ENCODE measurements around the gene RBPJ. TPM values are rescaled to one million over a fixed set of nuclear protein-coding genes. Genes with fewer than 3 reads are reported as not detected.

Gene RBPJ
- total RNA-seq, 2 experiments from 2014 or later: 114 to 118 TPM

DNA sequence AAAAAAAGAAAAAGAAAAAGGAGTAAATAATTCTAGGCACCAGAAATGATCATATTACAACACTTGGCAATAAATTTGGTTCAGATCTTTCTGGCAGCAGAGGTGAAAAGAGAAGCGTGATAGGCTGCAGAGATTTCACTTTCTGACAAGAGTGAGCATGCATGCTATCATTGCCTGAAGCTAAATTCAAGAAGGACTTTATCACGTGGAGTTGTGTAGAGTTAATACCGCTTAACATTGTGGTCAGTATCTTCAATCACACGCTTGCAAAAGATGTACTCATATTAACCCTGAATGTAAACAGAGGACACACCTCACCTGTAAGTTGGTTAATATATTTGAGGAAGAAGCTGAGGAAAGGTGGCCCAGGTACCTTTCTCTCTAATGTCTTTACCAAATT is 31.4 kb upstream of the RBPJ start:
- intact Hi-C loops (cut with micrococcal nuclease): loop anchor here (2.0 kb wide), 1 partner anchor 17 kb away; no protein-coding TSS in a partner anchor
- CTCF ChIA-PET: interaction anchor here (1.2 kb wide), 1 partner anchor 42 kb away, joined by 3 read pairs; no protein-coding TSS in a partner anchor
- H3K27me3 Mint-ChIP-seq (ENCODE audit: low read depth): no peaks in the 10 kb centered on the region

DNA sequence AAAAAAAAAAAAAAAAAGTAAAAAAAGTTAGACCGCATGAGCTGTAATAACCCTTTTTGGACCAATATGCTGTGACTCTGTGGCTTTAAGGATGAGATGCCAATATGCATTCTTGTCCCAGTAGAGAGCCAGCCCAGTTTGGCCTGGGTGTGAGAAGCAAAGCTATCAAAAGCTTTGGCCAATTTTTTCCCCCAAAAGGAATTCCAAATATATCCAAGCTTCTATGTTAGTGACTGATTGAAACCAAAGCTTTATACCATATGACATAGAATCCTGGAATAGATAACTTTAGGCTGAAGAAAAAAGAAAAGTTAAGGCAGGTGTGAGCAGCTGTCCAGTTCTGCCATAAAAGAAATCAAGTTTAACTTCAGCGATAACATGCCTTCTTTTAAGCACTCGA is 30.5 kb upstream of the RBPJ start:
- Mint-ChIP-seq H3K4me3 (no peak overlapping the region), H3K27ac (no peak overlapping the region), H3K27me3 (ENCODE audit: low read depth) (peaks cover 4% of the 10 kb centered on the region), H3K9me3 (no peaks in the 10 kb centered on the region), H3K36me3 (ENCODE audit: low read depth) (no peaks in the 10 kb centered on the region), H3K4me1 (ENCODE audit: low read depth) (peaks cover 14% of the 10 kb centered on the region)
- DNase-seq: no peak
- CTCF ChIA-PET: interaction anchor here (1.1 to 1.2 kb wide), 2 partner anchors 17 to 41 kb away, joined by 3 read pairs; no protein-coding TSS in a partner anchor
- intact Hi-C loops (cut with micrococcal nuclease): no loop called here

More for the DNA sequence above, 31.4 kb upstream of the RBPJ start:
- Mint-ChIP-seq H3K9me3 (no peaks in the 10 kb centered on the region), H3K36me3 (ENCODE audit: low read depth) (no peaks in the 10 kb centered on the region), H3K4me3 (no peak overlapping the region), H3K4me1 (ENCODE audit: low read depth) (peaks cover 14% of the 10 kb centered on the region), H3K27ac (no peak overlapping the region)
- no peak for DNase-seq

DNA sequence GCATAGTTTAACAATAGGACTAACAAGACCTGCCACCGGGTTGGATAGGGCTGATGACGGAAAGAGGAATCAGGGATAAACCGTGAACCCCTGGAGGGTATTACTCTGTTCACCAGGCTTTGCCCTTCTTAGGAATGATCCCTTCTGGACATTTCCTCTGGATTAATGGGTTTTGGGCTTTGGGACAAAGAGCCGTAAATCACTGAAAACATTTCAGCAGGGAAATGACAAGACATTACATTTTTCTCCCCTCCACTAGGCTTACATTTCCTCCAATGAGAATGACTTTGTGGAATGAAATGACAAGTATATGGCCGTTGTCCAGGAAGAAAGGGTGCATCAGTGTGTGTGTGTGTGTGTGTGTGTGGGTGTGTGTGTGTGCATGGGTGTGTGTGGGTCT is 25.9 kb upstream of the RBPJ start:
- Mint-ChIP-seq H3K36me3 (ENCODE audit: low read depth) (no peaks in the 10 kb centered on the region), H3K4me3 (no peak overlapping the region), H3K27me3 (ENCODE audit: low read depth) (peaks cover 4% of the 10 kb centered on the region), H3K9me3 (no peaks in the 10 kb centered on the region), H3K27ac (no peak overlapping the region), H3K4me1 (ENCODE audit: low read depth) (peaks cover 13% of the 10 kb centered on the region)
- DNase-seq: no peak
- CTCF ChIA-PET: no interaction called here
- intact Hi-C loops (cut with micrococcal nuclease): no loop called here

DNA sequence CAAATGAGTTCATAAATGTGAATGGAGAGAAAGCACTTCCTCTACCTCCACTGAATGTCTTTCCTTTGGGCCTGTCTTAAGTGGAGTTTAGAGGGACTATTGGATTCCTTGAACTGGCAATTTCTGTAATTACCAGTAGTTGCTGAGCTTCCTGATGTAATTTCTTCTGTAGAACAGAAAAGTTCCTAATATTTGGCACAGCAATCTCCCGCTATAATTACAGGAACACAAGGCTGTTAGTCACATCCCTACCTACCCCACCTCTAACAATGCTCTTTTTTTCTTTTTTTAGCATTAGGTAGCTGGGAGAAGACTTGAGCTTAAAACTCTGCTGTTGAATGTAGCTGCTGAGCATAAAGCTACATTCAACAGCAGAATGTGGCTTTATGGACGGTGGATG is 24.8 kb upstream of the RBPJ start:
- no peak overlapping the region for H3K4me3 Mint-ChIP-seq

DNA sequence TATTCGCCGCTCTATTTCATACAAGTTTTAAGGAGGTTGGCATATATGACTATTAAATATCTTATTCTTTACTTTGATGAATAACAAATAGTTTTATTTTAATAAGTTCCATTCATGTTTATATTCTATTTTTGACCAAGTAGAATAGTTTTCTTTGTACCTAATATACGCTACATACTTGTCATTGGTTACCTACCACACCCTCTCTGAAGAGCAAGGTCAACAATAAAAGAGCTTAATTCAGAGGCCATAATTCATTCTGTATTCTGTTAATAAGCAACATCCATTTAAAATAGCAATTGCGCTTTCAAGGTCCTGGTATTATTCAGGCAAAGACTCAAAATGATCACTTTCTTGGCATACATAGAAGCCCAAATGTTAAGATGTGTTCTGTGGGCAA is 24.3 kb upstream of the RBPJ start:
- Mint-ChIP-seq H3K4me3 (no peak overlapping the region), H3K27me3 (ENCODE audit: low read depth) (peaks cover 4% of the 10 kb centered on the region), H3K36me3 (ENCODE audit: low read depth) (no peaks in the 10 kb centered on the region), H3K9me3 (no peaks in the 10 kb centered on the region), H3K27ac (no peak overlapping the region), H3K4me1 (ENCODE audit: low read depth) (peaks cover 13% of the 10 kb centered on the region)
- intact Hi-C loops (cut with micrococcal nuclease): no loop called here
- CTCF ChIA-PET: interaction anchor here (1.0 kb wide), 1 partner anchor 29 kb away, joined by 3 read pairs; no protein-coding TSS in a partner anchor
- DNase-seq: no peak

More for the DNA sequence above, 24.8 kb upstream of the RBPJ start:
- Mint-ChIP-seq H3K36me3 (ENCODE audit: low read depth) (no peaks in the 10 kb centered on the region), H3K9me3 (no peaks in the 10 kb centered on the region), H3K27ac (no peak overlapping the region), H3K27me3 (ENCODE audit: low read depth) (peaks cover 4% of the 10 kb centered on the region), H3K4me1 (ENCODE audit: low read depth) (peaks cover 13% of the 10 kb centered on the region)
- CTCF ChIA-PET: interaction anchor here (1.0 kb wide), 1 partner anchor 29 kb away, joined by 3 read pairs; no protein-coding TSS in a partner anchor
- intact Hi-C loops (cut with micrococcal nuclease): no loop called here
- DNase-seq: no peak

DNA sequence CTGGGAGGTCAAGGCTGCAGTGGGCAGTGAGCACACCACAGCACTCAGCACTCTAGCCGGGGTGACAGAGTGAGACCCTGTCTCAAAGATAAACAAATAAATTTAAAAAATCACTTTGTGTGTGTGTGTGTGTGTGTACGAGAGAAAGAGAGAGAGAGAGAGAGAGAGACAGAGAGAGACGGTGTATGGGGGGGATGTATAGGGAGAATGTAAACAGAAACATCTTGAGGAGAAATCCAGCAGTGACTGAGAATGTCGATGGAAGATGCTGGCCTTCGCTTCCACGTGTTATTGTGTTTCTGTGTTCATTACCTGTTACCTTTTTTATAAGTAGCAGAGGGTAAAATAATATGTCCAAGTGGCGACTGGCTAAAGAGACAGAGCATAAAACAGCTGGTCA is 23.6 kb upstream of the RBPJ start:
- intact Hi-C loops (cut with micrococcal nuclease): no loop called here
- no peak for DNase-seq
- Mint-ChIP-seq H3K4me3 (no peak overlapping the region), H3K36me3 (ENCODE audit: low read depth) (no peaks in the 10 kb centered on the region), H3K9me3 (no peaks in the 10 kb centered on the region), H3K4me1 (ENCODE audit: low read depth) (peaks cover 13% of the 10 kb centered on the region), H3K27ac (no peak overlapping the region), H3K27me3 (ENCODE audit: low read depth) (peaks cover 4% of the 10 kb centered on the region)
- CTCF ChIA-PET: interaction anchor here (1.0 kb wide), 1 partner anchor 28 kb away, joined by 3 read pairs; no protein-coding TSS in a partner anchor

DNA sequence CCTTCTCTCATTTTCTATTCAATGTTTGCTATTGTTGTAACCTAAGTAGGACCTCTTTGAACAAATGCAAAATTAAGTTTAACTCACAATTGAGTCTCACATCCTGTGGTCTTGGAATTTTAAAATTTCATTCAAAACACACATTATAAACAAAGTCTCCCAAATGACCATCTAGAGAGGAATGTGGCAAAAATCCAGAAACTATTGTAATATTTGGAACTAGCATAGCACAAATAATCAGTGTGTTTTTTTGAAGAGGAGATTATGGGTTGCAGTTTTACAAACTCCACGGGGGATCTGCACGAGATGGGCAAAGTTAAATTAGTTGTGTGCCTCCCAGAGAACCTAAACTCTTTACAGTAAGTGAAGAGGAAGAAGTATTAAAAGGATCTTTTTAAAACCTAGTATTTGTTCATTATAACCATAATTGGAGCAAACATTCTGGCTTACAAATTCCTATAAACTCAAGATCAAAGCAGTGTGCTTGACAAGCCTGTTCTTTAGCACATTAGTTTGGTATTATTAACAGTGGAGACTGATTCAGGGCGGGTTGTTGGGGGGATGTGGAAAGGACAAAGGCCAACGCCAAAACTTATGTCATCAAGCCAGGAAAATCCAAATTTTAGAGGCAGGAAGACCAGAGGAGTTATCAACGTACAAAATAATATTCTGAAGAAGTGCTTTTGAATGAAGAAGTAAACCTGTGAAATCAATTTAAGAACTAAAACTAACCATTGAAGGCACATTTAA is 22.4 kb upstream of the RBPJ start:
- Mint-ChIP-seq H3K36me3 (ENCODE audit: low read depth) (no peaks in the 10 kb centered on the region), H3K4me3 (no peak overlapping the region), H3K9me3 (no peaks in the 10 kb centered on the region), H3K4me1 (ENCODE audit: low read depth) (peaks cover 13% of the 10 kb centered on the region), H3K27ac (no peak overlapping the region), H3K27me3 (ENCODE audit: low read depth) (peaks cover 4% of the 10 kb centered on the region)
- intact Hi-C loops (cut with micrococcal nuclease): no loop called here
- DNase-seq: no peak
- CTCF ChIA-PET: interaction anchor here (1.2 kb wide), 1 partner anchor 21 kb away, joined by 3 read pairs; no protein-coding TSS in a partner anchor

DNA sequence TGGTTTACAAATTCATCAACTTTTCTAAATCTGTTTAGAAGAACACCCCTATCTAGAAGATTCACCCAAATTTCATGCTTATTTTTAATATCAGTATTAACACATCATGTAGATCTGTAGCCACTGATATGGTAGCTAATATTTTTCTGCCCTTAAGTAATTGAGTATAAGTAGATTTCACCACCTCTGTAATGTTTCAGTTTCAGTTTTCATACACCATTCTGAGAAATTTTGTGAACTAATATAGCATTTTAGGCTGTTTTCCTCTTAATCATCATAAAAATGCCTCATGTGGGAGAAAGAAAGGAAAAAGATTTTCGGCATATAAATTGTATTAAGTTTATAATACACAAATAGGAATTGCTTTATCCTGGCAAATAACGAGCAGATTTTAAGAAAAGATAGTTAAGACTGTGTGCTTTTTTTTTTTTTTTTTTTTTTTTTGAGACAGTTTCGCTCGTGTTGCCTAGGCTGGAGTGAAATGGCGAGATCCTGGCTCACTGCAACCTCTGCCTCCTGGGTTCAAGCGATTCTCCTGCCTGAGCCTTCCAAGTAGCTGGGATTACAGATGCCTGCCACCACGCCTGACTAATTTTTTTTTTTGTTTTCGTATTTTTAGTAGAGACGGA is 21.4 kb upstream of the RBPJ start:
- Mint-ChIP-seq H3K4me1 (ENCODE audit: low read depth) (peaks cover 13% of the 10 kb centered on the region), H3K4me3 (no peak overlapping the region), H3K36me3 (ENCODE audit: low read depth) (no peaks in the 10 kb centered on the region), H3K27me3 (ENCODE audit: low read depth) (peaks cover 4% of the 10 kb centered on the region), H3K9me3 (no peaks in the 10 kb centered on the region), H3K27ac (no peak overlapping the region)
- no peak for DNase-seq
- CTCF ChIA-PET: interaction anchor here (1.2 kb wide), 1 partner anchor 20 kb away, joined by 3 read pairs; no protein-coding TSS in a partner anchor
- intact Hi-C loops (cut with micrococcal nuclease): no loop called here

DNA sequence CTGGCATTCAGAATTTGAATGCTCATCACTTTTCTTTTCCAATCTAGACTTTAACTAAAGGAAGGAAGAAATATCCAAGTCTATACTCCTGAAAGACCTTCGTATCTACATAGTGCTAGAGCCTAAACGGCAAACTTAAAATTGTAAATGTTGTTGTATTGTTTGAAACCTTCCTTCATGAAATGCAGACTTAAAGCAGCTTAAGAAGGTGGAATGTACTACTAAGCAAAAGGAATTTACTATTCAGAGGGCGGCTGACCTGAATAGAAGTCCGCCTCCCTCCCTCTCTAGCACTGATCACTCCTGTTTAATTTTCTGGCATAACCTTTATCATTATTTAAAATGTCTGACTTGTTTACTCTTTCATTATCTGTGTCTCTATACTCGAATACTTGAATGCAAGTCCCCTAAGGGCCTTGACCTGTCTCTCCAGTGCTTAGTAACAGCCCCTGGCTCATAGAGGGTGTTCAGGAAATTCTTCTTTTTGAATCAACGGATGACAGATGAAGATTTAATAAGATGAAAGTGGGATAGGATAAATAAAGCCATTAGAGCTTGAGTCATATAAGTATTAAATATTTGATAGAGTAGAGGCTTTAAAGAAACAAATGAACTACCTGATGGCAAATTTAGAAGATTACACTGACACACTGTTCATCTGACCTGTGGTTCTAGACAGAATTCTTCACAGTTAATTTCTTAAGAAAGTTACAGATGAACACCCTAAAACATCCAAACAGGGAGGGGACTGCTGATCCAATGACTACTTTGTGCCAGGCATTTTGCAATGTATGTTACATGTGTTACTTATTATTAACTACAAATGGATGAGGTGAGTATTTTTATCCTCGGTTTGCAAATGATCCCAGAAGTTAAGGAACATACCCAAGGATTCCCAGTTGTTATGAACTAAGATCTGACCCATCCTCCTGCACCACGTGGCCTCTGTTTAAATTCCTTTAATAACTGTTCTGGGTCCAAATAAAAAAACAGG is 20.2 kb upstream of the RBPJ start:
- H3K27ac Mint-ChIP-seq: no peak overlapping the region

DNA sequence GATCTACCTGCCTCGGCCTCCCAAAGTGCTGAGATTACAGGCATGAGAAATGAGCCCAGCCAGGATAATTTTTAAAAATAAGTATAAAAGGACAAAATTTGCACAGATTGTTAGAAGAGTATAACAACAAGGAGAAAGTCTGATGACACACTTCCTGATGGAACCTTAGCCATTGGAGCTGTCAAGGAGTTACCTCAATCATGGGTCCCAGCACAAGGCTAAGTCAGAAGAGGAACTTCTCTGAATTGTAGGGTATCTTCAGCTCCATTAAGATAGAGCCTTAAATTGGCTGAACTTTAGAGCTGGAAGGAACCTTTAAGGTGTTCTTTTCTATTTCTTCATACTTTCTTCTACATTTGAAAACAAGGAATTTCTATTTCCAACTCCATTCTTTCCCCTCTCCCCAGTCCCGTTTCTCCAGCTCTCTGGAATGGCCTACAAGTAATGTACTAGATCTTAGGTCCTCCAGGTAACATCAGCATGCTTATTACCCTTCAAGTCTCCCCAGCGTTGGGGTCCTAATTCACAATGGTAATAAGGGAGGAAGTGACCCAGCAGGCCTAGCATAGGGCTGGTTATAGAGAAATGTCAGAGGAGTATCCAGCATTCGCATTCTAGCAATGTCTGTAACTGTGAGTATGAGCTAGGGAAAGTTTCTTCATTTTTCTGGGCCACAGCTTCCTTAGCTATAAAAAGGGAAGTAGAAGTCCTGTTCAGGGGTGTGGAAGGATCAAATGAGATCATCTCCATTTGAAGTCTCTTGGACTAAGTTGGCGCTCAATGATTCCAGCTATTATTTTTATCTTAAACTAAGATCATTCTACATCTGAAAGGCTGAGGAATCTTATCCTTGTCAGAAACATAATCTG is 18.5 kb upstream of the RBPJ start:
- intact Hi-C loops (cut with micrococcal nuclease): no loop called here
- DNase-seq: no peak
- CTCF ChIA-PET: interaction anchor here (0.6 kb wide), 1 partner anchor 8 kb away, joined by 3 read pairs; no protein-coding TSS in a partner anchor

More for the DNA sequence above, 20.2 kb upstream of the RBPJ start:
- H3K4me3 Mint-ChIP-seq: no peak overlapping the region
- DNase-seq: no peak
- no peaks in the 10 kb centered on the region for H3K36me3 Mint-ChIP-seq (ENCODE audit: low read depth)
- no peaks in the 10 kb centered on the region for H3K27me3 Mint-ChIP-seq (ENCODE audit: low read depth)
- CTCF ChIA-PET: no interaction called here
- intact Hi-C loops (cut with micrococcal nuclease): no loop called here
- H3K9me3 Mint-ChIP-seq: no peaks in the 10 kb centered on the region
- peaks cover 13% of the 10 kb centered on the region for H3K4me1 Mint-ChIP-seq (ENCODE audit: low read depth)

DNA sequence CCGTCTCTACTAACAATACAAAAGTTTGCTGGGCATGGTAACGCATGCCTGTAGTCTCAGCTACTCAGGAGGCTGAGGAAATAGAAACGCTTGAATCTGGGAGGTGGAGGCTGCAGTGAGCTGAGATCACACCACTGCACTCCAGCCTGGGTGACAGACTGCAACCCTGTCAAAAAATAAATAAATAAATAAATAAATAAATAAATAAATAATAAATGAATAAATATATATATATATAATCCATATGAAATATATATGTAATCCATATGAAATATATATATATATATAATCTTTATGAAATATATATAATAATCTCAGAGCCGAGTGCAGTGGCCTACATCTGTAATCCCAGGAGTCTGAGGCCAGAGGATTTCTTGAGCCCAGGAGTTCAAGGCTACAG is 17.8 kb upstream of the RBPJ start:
- intact Hi-C loops (cut with micrococcal nuclease): no loop called here
- Mint-ChIP-seq H3K27me3 (ENCODE audit: low read depth) (no peaks in the 10 kb centered on the region), H3K9me3 (no peaks in the 10 kb centered on the region), H3K36me3 (ENCODE audit: low read depth) (no peaks in the 10 kb centered on the region), H3K4me3 (no peak overlapping the region), H3K27ac (no peak overlapping the region), H3K4me1 (ENCODE audit: low read depth) (peaks cover 17% of the 10 kb centered on the region)
- no peak for DNase-seq
- CTCF ChIA-PET: no interaction called here

More for the DNA sequence above, 18.5 kb upstream of the RBPJ start:
- H3K4me1 Mint-ChIP-seq (ENCODE audit: low read depth): peaks cover 15% of the 10 kb centered on the region
- H3K9me3 Mint-ChIP-seq: no peaks in the 10 kb centered on the region
- no peaks in the 10 kb centered on the region for H3K27me3 Mint-ChIP-seq (ENCODE audit: low read depth)
- H3K27ac Mint-ChIP-seq: no peak overlapping the region
- H3K36me3 Mint-ChIP-seq (ENCODE audit: low read depth): no peaks in the 10 kb centered on the region
- H3K4me3 Mint-ChIP-seq: no peak overlapping the region
